ENCODE data around the gene ALDH1A2.

GRCh38 chr15:58003810-58004209 lies 61.7 kb downstream of the ALDH1A2 start:
- TF ChIP-seq, protein P1, sequence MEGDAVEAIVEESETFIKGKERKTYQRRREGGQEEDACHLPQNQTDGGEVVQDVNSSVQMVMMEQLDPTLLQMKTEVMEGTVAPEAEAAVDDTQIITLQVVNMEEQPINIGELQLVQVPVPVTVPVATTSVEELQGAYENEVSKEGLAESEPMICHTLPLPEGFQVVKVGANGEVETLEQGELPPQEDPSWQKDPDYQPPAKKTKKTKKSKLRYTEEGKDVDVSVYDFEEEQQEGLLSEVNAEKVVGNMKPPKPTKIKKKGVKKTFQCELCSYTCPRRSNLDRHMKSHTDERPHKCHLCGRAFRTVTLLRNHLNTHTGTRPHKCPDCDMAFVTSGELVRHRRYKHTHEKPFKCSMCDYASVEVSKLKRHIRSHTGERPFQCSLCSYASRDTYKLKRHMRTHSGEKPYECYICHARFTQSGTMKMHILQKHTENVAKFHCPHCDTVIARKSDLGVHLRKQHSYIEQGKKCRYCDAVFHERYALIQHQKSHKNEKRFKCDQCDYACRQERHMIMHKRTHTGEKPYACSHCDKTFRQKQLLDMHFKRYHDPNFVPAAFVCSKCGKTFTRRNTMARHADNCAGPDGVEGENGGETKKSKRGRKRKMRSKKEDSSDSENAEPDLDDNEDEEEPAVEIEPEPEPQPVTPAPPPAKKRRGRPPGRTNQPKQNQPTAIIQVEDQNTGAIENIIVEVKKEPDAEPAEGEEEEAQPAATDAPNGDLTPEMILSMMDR (IDR thresholded peaks at IDR 0.05; ENCODE audit: low read depth, low read length), result no peak
- TF ChIP-seq EZH2phosphoT487 (IDR thresholded peaks at IDR 0.05; ENCODE audit: low read depth), result no peak

Data from OCI-LY3 (cell line).